Stomach smooth muscle (tissue), 2 donors: ENCODE data around the gene HECTD1.

Source experiments
- H3K27ac ChIP-seq: one replicate; pipeline ENCODE4 v1.7.0; 2013; ENCODE audit warnings: mild to moderate bottlenecking, low read length, inconsistent platforms
- H3K27me3 ChIP-seq, 2 donors: one replicate each; pipeline ENCODE4 v1.7.0; 2013; ENCODE audit warnings: low read length in 2 of 2; ENCODE audit not compliant: insufficient read depth in 2 of 2, control insufficient read depth in 1 of 2
- H3K36me3 ChIP-seq, 2 donors: one replicate each; pipeline ENCODE4 v1.7.0; 2013; ENCODE audit warnings: low read length in 2 of 2; ENCODE audit not compliant: control insufficient read depth in 2 of 2, insufficient read depth in 2 of 2
- H3K4me1 ChIP-seq: one replicate; pipeline ENCODE4 v1.7.0; 2013; ENCODE audit warnings: low read length; ENCODE audit not compliant: control insufficient read depth, insufficient read depth
- H3K4me3 ChIP-seq, 2 donors: one replicate each; pipeline ENCODE4 v1.7.0; 2013; ENCODE audit warnings: low read length in 2 of 2
- H3K9ac ChIP-seq, 2 donors: one replicate each; pipeline ENCODE4 v1.7.0; 2013; ENCODE audit warnings: low read length in 2 of 2, mild to moderate bottlenecking in 1 of 2
- H3K9me3 ChIP-seq, 2 donors: one replicate each; pipeline ENCODE4 v1.7.0; 2013; ENCODE audit warnings: low read length in 2 of 2; ENCODE audit not compliant: control insufficient read depth in 2 of 2
- donor health status: healthy.
- donor health status: Pancreatic carcinoma.

HECTD1 gene

DNA sequence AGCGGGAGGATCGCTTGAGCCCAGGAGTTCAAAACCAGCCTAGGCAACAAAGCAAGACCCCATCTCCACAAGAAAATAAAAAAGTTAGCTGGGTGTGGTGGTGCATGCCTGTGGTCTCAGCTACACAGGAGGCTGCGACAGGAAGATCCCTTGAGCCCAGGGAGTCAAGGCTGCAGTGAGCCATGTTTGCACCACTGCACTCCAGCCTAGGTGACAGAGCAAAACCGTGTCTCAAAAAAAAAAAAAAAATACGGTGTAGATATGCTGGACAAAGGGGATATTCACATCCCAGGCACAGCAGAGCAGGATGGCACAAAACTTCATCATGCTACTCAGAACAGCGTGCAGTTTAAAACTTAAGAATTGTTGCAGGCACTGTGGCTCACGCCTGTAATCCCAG, 156.6 kb downstream of the HECTD1 start:
- H3K9ac ChIP-seq: no peak overlapping the region
- no peak overlapping the region for H3K4me3 ChIP-seq
- peaks cover 3% of the 10 kb centered on the region for H3K4me1 ChIP-seq
- no peaks in the 10 kb centered on the region for H3K9me3 ChIP-seq
- no peaks in the 10 kb centered on the region for H3K27me3 ChIP-seq
- H3K27ac ChIP-seq: no peak overlapping the region
- no peaks in the 10 kb centered on the region for H3K36me3 ChIP-seq
